ENCODE data around the gene SMCHD1.

The SMCHD1 gene

DNA sequence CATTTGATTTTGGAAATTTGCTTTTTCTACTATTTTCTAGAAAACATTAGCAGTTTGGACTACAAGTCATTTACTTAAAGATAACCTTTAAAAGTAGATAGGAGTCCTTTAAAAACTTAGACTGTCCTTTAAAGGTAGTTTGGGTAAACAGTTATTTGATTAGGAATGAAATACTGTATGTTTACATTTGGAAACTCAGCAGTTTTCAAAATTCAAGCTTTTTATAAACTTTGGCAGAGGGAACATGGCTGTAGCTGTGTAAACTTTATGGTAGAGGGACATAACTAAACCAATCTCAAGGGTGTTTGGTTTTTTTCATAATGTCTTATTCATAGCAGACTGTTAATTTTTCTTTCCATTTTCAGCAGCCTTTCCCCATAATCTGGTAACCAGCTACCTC lies 90.7 kb downstream of the SMCHD1 start:
- TF ChIP-seq, protein P1, sequence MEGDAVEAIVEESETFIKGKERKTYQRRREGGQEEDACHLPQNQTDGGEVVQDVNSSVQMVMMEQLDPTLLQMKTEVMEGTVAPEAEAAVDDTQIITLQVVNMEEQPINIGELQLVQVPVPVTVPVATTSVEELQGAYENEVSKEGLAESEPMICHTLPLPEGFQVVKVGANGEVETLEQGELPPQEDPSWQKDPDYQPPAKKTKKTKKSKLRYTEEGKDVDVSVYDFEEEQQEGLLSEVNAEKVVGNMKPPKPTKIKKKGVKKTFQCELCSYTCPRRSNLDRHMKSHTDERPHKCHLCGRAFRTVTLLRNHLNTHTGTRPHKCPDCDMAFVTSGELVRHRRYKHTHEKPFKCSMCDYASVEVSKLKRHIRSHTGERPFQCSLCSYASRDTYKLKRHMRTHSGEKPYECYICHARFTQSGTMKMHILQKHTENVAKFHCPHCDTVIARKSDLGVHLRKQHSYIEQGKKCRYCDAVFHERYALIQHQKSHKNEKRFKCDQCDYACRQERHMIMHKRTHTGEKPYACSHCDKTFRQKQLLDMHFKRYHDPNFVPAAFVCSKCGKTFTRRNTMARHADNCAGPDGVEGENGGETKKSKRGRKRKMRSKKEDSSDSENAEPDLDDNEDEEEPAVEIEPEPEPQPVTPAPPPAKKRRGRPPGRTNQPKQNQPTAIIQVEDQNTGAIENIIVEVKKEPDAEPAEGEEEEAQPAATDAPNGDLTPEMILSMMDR (IDR thresholded peaks at IDR 0.05; ENCODE audit: control insufficient read depth, extremely low read depth, insufficient read depth), result no peak
- no peak for DNase-seq (ENCODE audit: low read depth)

DNA sequence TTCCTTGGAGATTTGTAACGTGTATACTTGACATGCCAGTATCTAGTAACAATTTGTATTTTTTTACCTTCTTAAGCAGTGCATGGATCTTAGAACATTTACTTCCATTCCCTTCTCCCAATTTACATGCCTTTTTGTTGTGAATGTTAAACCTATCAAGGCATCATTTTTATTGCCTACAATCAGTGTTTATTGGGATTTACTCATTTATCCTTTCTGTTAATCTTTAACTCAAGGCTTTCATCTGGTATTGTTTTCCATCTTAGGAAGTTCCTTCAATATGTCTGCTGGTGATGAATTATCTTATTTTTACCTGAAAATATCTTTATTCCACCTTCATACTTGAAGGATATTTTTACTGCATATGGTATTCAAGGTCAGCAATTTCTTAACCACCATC lies 102.8 kb downstream of the SMCHD1 start:
- TF ChIP-seq, protein P1 (IDR thresholded peaks at IDR 0.05; ENCODE audit: control insufficient read depth, extremely low read depth, insufficient read depth), result no peak
- no peak overlapping the region for H3K4me3 ChIP-seq (ENCODE audit: low read depth, low read length)
- no peak for DNase-seq (ENCODE audit: low read depth)

More for the DNA sequence above, 90.7 kb downstream of the SMCHD1 start:
- H3K4me3 ChIP-seq (ENCODE audit: low read depth, low read length), result no peak overlapping the region

DNA sequence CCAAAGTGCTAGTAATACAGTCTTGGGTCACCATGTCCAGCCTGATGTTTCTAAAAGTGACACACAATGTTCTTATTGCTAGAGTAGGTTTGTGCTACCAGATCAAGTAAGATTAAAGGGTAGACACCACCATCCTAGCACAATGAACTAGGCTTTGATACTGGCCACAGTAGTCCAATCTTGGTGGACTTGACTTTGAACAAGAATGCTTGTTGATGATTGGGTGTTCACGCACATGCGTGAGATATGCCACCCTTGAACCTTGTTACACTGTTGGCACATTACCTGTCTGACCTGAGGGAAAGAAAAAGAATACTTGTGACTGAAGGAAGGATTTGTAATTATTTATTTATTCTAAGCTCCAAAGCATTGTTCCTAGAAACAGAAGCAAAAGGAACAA lies 119.1 kb downstream of the SMCHD1 start:
- TF ChIP-seq, protein P1 (IDR thresholded peaks at IDR 0.05; ENCODE audit: control insufficient read depth, extremely low read depth, insufficient read depth), result no peak
- H3K4me3 ChIP-seq (ENCODE audit: low read depth, low read length), result no peak overlapping the region
- DNase-seq (ENCODE audit: low read depth), result no peak

DNA sequence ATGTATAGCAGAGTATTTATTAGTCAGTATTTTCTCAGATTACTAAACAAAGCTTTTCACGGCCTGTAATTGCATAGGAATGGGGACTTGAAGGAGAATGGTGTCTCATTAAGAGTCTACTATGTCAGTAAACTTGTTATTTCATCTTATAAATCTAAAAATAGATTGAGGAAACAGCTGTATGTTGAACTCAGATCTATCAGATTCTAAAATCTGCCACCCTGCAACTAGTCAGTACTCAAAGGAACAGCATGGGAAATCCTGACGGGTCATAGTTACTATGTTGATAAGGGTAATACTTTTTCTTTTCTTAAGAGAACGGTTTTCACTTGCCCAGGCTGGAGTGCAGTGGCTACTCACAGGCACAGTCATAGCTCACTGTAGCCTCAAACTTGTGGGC lies 121.1 kb downstream of the SMCHD1 start:
- no peak overlapping the region for H3K4me3 ChIP-seq (ENCODE audit: low read depth, low read length)
- TF ChIP-seq, protein P1 (IDR thresholded peaks at IDR 0.05; ENCODE audit: control insufficient read depth, extremely low read depth, insufficient read depth), result no peak
- DNase-seq (ENCODE audit: low read depth), result no peak

DNA sequence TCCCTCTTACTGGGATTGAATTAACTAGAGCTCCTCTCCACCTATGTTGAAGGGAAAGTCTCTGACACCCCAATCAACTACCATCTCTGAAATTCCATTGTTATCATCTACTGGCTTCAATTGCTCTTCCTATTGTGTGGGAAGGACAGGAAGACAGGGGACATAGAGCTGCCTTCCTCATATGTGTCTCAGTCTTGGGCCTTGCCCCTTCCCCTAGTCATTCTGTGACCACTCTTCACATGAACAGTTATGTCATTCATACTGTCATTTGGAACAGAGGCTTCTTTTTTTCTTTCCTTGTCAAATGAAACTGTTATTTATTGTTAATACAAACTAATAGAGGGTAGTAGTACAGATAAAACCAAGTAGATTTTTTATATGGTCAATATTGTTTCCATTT lies 121.7 kb downstream of the SMCHD1 start:
- H3K4me3 ChIP-seq (ENCODE audit: low read depth, low read length), result no peak overlapping the region
- no peak for DNase-seq (ENCODE audit: low read depth)
- TF ChIP-seq, protein P1 (IDR thresholded peaks at IDR 0.05; ENCODE audit: control insufficient read depth, extremely low read depth, insufficient read depth), result no peak

DNA sequence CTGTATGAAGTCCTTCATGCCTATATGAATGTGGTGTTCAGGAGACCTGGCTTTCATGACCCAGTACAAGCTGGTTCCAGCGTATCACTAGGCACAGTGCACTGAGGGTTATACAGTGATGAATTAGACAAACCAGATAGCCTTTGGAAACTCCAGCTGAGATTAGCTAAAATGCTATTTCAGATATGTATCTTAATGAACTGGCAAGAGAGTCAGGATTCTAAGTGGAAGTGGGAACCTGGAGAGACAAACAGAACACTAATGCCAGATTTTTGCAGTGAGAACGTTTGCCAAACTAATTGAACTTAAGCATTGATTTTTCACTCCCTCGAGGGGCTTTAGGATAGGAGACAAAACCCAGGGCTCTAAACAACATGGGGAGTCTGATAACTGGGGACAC lies 125.2 kb downstream of the SMCHD1 start:
- TF ChIP-seq, protein P1 (IDR thresholded peaks at IDR 0.05; ENCODE audit: control insufficient read depth, extremely low read depth, insufficient read depth), result no peak
- no peak overlapping the region for H3K4me3 ChIP-seq (ENCODE audit: low read depth, low read length)
- no peak for DNase-seq (ENCODE audit: low read depth)

DNA sequence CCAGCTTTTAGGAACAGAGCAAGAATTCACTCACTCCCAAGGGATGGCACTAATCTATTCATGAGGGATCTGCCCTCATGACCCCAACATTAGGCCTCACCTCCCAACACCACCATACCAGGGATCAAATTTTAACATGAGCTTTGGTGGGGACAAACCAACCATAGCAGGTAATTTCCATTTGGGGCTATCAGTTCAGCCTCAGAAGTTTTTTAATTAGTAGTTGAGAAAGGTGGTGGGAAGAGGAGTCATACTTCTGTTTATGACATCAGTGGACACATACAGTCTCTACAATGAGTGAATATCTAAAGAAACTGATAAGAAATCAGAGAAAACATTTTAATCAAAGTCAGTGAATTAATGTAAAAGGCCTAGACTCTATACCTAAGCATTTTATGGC lies 131.7 kb downstream of the SMCHD1 start:
- no peak for DNase-seq (ENCODE audit: low read depth)
- TF ChIP-seq, protein P1 (IDR thresholded peaks at IDR 0.05; ENCODE audit: control insufficient read depth, extremely low read depth, insufficient read depth), result no peak
- no peak overlapping the region for H3K4me3 ChIP-seq (ENCODE audit: low read depth, low read length)
